ENCODE measurements around the gene HMGB4. TPM values are rescaled to one million over a fixed set of nuclear protein-coding genes. Genes with fewer than 3 reads are reported as not detected.

HMGB4 gene
- total RNA-seq, 1 donor from 2014 or later, result not detected

DNA sequence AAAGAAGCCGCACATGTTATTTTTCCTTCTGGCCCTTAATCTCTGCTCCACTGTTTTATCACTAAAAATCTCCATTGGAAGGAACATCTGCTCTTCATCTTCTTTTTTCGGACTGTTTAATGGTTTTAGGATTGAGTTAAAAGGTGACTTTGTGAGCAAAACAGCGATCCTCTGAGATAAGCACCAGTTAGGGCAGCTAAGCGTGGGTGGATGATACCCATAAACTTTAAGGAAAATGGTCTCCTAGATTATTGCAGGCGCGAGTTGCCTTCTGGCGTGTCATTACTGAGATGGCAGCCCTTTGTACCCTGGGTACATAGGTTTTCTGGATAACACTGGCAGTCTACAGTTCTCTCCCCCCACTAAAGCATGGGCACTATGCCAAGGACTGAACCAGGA is 44.0 kb upstream of the HMGB4 start:
- Mint-ChIP-seq H3K36me3 (ENCODE audit: low read depth) (no peaks in the 10 kb centered on the region), H3K27ac (ENCODE audit: unreplicated experiment) (no peak overlapping the region), H3K4me1 (no peaks in the 10 kb centered on the region), H3K27me3 (ENCODE audit: low read depth) (peaks cover 5% of the 10 kb centered on the region), H3K4me3 (no peak overlapping the region), H3K9me3 (no peaks in the 10 kb centered on the region)
- no peak for DNase-seq (ENCODE audit: low read depth, low spot score)
- TF ChIP-seq CTCF (conservative IDR thresholded peaks at IDR 0.05), result no peak

- peaks cover 2% of the 10 kb centered on the region for H3K27me3 Mint-ChIP-seq (ENCODE audit: low read depth)
- H3K4me1 Mint-ChIP-seq, result no peaks in the 10 kb centered on the region
- H3K4me3 Mint-ChIP-seq, result no peak overlapping the region
- H3K27ac Mint-ChIP-seq (ENCODE audit: unreplicated experiment), result no peak overlapping the region
- no peaks in the 10 kb centered on the region for H3K9me3 Mint-ChIP-seq
- no peak for TF ChIP-seq CTCF (conservative IDR thresholded peaks at IDR 0.05)
- H3K36me3 Mint-ChIP-seq (ENCODE audit: low read depth), result no peaks in the 10 kb centered on the region
- no peak for DNase-seq (ENCODE audit: low read depth, low spot score)
Measured at GRCh38 chr1:33820804-33821203, 43.1 kb upstream of the HMGB4 start.

GRCh38 chr1:33821291-33821690 is 42.6 kb upstream of the HMGB4 start:
- no peak overlapping the region for H3K4me3 Mint-ChIP-seq
- no peak for DNase-seq (ENCODE audit: low read depth, low spot score)

DNA sequence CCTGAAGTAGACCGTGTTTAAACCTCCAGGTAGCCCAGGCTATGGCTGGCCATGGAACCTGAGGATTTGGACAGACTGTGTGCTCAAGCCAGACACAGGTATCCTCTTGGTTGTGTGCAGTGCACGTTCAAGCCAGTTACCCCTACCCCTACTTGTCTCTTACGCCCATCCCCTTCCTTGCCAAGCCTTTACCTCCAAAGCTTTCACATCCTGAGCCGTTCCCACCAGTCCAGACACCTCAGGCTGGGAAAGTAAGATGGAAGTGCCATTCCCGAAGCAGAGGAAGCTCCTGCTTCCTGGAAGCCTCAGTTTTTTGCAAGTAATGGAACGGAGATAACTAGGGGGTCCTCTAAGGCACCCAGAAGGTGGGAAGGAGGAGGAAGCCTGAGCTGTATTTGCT is 41.5 kb upstream of the HMGB4 start:
- no peak overlapping the region for H3K27ac Mint-ChIP-seq (ENCODE audit: unreplicated experiment)
- no peak for TF ChIP-seq CTCF (conservative IDR thresholded peaks at IDR 0.05)
- peaks cover 3% of the 10 kb centered on the region for H3K27me3 Mint-ChIP-seq (ENCODE audit: low read depth)
- DNase-seq (ENCODE audit: low read depth, low spot score), result no peak
- H3K9me3 Mint-ChIP-seq, result no peaks in the 10 kb centered on the region
- H3K4me1 Mint-ChIP-seq, result no peaks in the 10 kb centered on the region
- H3K36me3 Mint-ChIP-seq (ENCODE audit: low read depth), result no peaks in the 10 kb centered on the region
- no peak overlapping the region for H3K4me3 Mint-ChIP-seq

More at GRCh38 chr1:33821291-33821690, 42.6 kb upstream of the HMGB4 start:
- Mint-ChIP-seq H3K9me3 (no peaks in the 10 kb centered on the region), H3K36me3 (ENCODE audit: low read depth) (no peaks in the 10 kb centered on the region), H3K27me3 (ENCODE audit: low read depth) (no peaks in the 10 kb centered on the region), H3K4me1 (no peaks in the 10 kb centered on the region), H3K27ac (ENCODE audit: unreplicated experiment) (no peak overlapping the region)
- no peak for TF ChIP-seq CTCF (conservative IDR thresholded peaks at IDR 0.05)

DNA sequence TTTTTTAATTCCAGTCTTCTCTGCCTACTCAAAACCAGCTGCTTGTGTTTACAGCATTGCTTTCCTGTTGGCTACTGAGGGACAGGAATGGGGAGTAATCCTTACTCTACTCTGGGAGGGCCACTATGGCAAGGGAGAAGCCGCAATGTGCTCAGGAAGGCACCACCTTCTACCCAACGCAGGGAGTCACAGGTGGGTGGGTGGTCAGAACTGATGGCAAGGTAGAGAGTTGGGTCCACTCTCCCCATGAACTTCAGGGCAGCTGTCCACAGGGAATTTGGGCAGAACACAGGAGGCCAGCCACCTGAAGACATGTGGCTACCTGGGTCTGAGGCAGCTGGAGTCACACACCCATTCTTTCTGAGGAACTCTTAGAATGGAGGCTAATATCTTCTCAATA is 40.5 kb upstream of the HMGB4 start:
- Mint-ChIP-seq H3K4me1 (no peaks in the 10 kb centered on the region), H3K27ac (ENCODE audit: unreplicated experiment) (peak overlapping the region; percentile 76), H3K27me3 (ENCODE audit: low read depth) (peaks cover 3% of the 10 kb centered on the region), H3K9me3 (no peaks in the 10 kb centered on the region), H3K36me3 (ENCODE audit: low read depth) (no peaks in the 10 kb centered on the region), H3K4me3 (no peak overlapping the region)
- no peak for DNase-seq (ENCODE audit: low read depth, low spot score)
- TF ChIP-seq CTCF (conservative IDR thresholded peaks at IDR 0.05), result no peak

- Mint-ChIP-seq H3K27ac (ENCODE audit: unreplicated experiment) (no peak overlapping the region), H3K4me1 (no peaks in the 10 kb centered on the region), H3K36me3 (ENCODE audit: low read depth) (no peaks in the 10 kb centered on the region), H3K4me3 (no peak overlapping the region), H3K9me3 (peaks cover 3% of the 10 kb centered on the region), H3K27me3 (ENCODE audit: low read depth) (peaks cover 3% of the 10 kb centered on the region)
- no peak for DNase-seq (ENCODE audit: low read depth, low spot score)
- no peak for TF ChIP-seq CTCF (conservative IDR thresholded peaks at IDR 0.05)
Measured at GRCh38 chr1:33823830-33824229, 40.0 kb upstream of the HMGB4 start.
